Measurements from ENCODE around the gene NPR3. TPM values are rescaled to one million over a fixed set of nuclear protein-coding genes. Genes with fewer than 3 reads are reported as not detected.

The NPR3 gene
- total and polyA plus RNA-seq, 2 of the 8 experiments (the other 6 are each of a cell fraction or from before 2014, with no cell fraction given) = not detected

DNA sequence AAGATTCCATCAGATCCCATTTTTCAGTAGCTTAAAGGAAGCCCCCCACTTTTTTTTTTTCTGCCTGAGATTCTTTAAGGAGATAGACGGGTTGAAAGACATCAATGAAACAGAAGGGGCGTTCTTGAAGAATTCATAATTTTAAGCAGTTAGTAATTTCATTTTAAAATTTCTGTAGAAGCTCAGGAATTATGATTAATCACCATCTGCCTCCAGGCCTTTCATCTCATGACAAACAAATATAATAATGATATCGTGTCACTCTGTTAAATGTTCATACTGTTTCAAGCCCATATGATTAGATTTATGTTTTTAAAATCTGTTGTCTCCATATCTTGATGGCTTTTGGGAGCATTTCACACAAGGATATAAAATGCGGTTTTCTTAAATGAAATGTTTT lies 75.2 kb downstream of the NPR3 start:
- Histone ChIP-seq H2BK12ac (ENCODE audit: low read depth, low read length) (no peak overlapping the region), H2BK120ac (replicated peaks; ENCODE audit: low read depth, low read length) (no peak overlapping the region), H2BK15ac (ENCODE audit: low read length) (no peak overlapping the region), H3K9me3 (ENCODE audit: insufficient read depth in 2 of 2, low read depth in 1 of 2, low read length in 1 of 2) (0 out of 4 replicates have a peak, but pooled peaks cover 0 to 2% of the 10 kb centered on the region in 2 experiments), H4K5ac (ENCODE audit: insufficient read length, low read depth, low read length) (no peak overlapping the region), H3K4me2 (ENCODE audit: insufficient read depth in 1 of 2, low read depth in 2 of 2, low read length in 2 of 2) (no peak overlapping the region), H3K79me2 (ENCODE audit: control insufficient read depth in 1 of 2, insufficient read depth in 2 of 2, low read length in 2 of 2) (no peaks in the 10 kb centered on the region), H3K36me3 (ENCODE audit: control insufficient read depth in 2 of 4, insufficient read depth in 4 of 4, low read length in 3 of 4) (no peaks in the 10 kb centered on the region), H2BK20ac (ENCODE audit: low read length) (no peak overlapping the region), H3K4me1 (replicated peaks in 1 of 4; ENCODE audit: control insufficient read depth in 3 of 4, insufficient read depth in 4 of 4, low read length in 3 of 4) (no peaks in the 10 kb centered on the region; a peak in 1 of 7 replicates), H3K56ac (replicated peaks; ENCODE audit: insufficient read length, low read depth, low read length) (no peak overlapping the region), H3K14ac (ENCODE audit: insufficient read length) (no peak overlapping the region), H3K79me1 (ENCODE audit: low read depth, low read length) (no peaks in the 10 kb centered on the region), H4K8ac (ENCODE audit: extremely low read depth, insufficient read depth, low read length) (no peak overlapping the region), H2AK5ac (ENCODE audit: low read depth, low read length) (no peak overlapping the region), H3K4ac (replicated peaks; ENCODE audit: insufficient read length, low read depth, low read length) (no peak overlapping the region), H3K27ac (ENCODE audit: low read depth, low read length) (no peak overlapping the region), H4K20me1 (replicated peaks in 1 of 2; ENCODE audit: control insufficient read depth in 1 of 2, insufficient read depth in 2 of 2, low read length in 2 of 2) (no peaks in the 10 kb centered on the region), H3K23ac (ENCODE audit: insufficient read length) (no peak overlapping the region), H3K4me3 (ENCODE audit: extremely low read depth in 1 of 4, insufficient read depth in 2 of 4, low read depth in 3 of 4, low read length in 4 of 4) (no peak overlapping the region), H3K23me2 (ENCODE audit: low read depth, low read length) (no peaks in the 10 kb centered on the region), H3K27me3 (replicated peaks in 1 of 4; ENCODE audit: control insufficient read depth in 3 of 4, extremely low read depth in 1 of 4, insufficient read depth in 3 of 4, low read length in 3 of 4) (peaks cover 0 to 2% (median 0%) of the 10 kb centered on the region in 4 experiments; a peak in 2 of 7 replicates), H3K9ac (replicated peaks in 1 of 4; ENCODE audit: extremely low read depth in 1 of 4, low read depth in 3 of 4, low read length in 3 of 4) (no peak overlapping the region), H4K91ac (replicated peaks; ENCODE audit: insufficient read length, low read length) (no peak overlapping the region), H2BK5ac (ENCODE audit: low read depth, low read length) (no peak overlapping the region), H3K18ac (ENCODE audit: extremely low read depth, low read length) (no peak overlapping the region), H2AFZ (ENCODE audit: low read length) (no peak overlapping the region)
- DNase-seq (ENCODE audit: low read depth in 1 of 2, low spot score in 2 of 2) = no peak
- no peak for FAIRE-seq
- 91% methylated on average over 4 of the region's 4 CpGs; no CpG with 5 or more reads in 1 of the 2 experiments for WGBS, 2 experiments (ENCODE audit: extremely low coverage in 1 of 2, insufficient coverage in 1 of 2, insufficient read length in 1 of 2, insufficient replicate concordance in 2 of 2, low coverage in 1 of 2, low lambda C conversion rate in 2 of 2, missing lambda C conversion rate in 1 of 2)
- POLR2A ChIA-PET (ENCODE audit: partially characterized antibody) = no interaction called here
- CTCF ChIA-PET (ENCODE audit: partially characterized antibody) = interaction anchor here (0.6 to 1.3 kb wide), 2 partner anchors 11 to 94 kb away, joined by 3 read pairs; no protein-coding TSS in a partner anchor
- TF ChIP-seq CREB1 (IDR thresholded peaks at IDR 0.05) (no peak), POLR2A (IDR thresholded peaks at IDR 0.05; ENCODE audit: control extremely low read depth in 1 of 2, low read depth in 2 of 2, low read length in 2 of 2) (no peak), SIN3A (conservative IDR thresholded peaks at IDR 0.05 in 1 of 2, IDR thresholded peaks at IDR 0.05 in 1 of 2; ENCODE audit: low read depth in 1 of 2, low read length in 2 of 2) (no peak), EZH2 (IDR thresholded peaks at IDR 0.05; ENCODE audit: low read depth, low read length, severe bottlenecking) (no peak), PHF8 (conservative IDR thresholded peaks at IDR 0.05; ENCODE audit: low read depth, low read length) (no peak), CBX5 (IDR thresholded peaks at IDR 0.05; ENCODE audit: low read depth, low read length) (no peak), BCL11A (IDR thresholded peaks at IDR 0.05; ENCODE audit: low read depth in 2 of 2, low read length in 2 of 2) (no peak), E2F6 (IDR thresholded peaks at IDR 0.05) (no peak), JUND (IDR thresholded peaks at IDR 0.05; ENCODE audit: low read length) (no peak), CHD2 (IDR thresholded peaks at IDR 0.05; ENCODE audit: low read length) (no peak), HDAC2 (IDR thresholded peaks at IDR 0.05; ENCODE audit: borderline replicate concordance in 1 of 2, low read depth in 2 of 2, low read length in 2 of 2) (no peak), TAF1 (IDR thresholded peaks at IDR 0.05; ENCODE audit: low read depth, low read length) (no peak)
- TF ChIP-seq, protein P1, sequence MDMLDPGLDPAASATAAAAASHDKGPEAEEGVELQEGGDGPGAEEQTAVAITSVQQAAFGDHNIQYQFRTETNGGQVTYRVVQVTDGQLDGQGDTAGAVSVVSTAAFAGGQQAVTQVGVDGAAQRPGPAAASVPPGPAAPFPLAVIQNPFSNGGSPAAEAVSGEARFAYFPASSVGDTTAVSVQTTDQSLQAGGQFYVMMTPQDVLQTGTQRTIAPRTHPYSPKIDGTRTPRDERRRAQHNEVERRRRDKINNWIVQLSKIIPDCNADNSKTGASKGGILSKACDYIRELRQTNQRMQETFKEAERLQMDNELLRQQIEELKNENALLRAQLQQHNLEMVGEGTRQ (IDR thresholded peaks at IDR 0.05; ENCODE audit: low read length) = no peak

Measured in H1 (cell line).